ENCODE results near the gene DPH3. TPM values are rescaled to one million over a fixed set of nuclear protein-coding genes. Genes with fewer than 3 reads are reported as not detected.

The DPH3 gene
- polyA plus RNA-seq, 5 donors: 16.3 to 24.8 (median 18.2) TPM

- DNase-seq: no peak
Observed at GRCh38 chr3:16239086-16239770, 25.5 kb downstream of the DPH3 start.

GRCh38 chr3:16236856-16237393 lies 27.8 kb downstream of the DPH3 start:
- peak; percentile 8 to 18 for DNase-seq

GRCh38 chr3:16236030-16236639 lies 28.6 kb downstream of the DPH3 start:
- DNase-seq: no peak

DNA sequence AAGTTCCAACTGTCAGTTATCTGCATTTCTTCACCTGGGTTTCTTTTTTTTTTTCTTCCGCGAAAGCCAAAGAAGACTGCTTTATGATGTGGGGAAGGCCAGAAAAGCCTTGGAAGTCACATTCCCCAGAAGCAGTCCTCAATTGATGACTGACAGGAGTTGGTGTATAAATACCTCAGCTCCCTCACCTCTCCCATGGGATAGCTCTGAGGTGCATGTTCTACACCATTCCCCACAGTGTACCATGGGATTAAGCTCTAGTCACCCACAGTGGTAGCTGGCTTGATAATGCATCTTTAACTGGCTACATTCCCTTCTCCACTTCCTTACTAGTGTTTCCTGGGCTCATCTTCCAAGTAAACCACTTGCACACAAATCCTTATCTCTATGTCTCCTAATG lies 30.5 kb downstream of the DPH3 start:
- DNase-seq: no peak

DNA sequence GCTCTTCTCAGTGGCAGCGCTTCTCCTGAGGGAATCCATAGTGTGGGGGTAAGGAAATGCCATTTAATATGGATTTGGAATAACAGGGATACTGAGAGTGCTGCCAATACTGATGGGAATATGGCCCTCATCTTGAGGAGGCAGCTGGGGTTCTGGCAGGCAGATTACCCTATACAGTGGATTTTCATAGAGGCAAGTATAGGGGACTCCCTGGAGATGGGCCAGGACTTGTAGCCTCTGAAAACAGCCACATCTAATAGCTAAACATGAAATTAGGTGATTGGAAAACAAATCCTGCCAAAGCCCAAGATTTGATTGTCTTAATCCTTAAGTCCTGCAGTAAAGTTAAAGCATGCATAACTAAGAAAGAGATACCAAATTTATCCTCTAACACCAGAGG lies 30.9 kb downstream of the DPH3 start:
- no peak for DNase-seq

GRCh38 chr3:16231983-16232382 lies 32.8 kb downstream of the DPH3 start:
- DNase-seq: no peak

GRCh38 chr3:16229681-16230080 lies 35.1 kb downstream of the DPH3 start:
- DNase-seq: no peak

GRCh38 chr3:16227566-16227965 lies 37.2 kb downstream of the DPH3 start:
- no peak for DNase-seq

- DNase-seq: no peak
Observed at GRCh38 chr3:16224325-16224724, 40.4 kb downstream of the DPH3 start.

GRCh38 chr3:16222547-16222946 lies 42.2 kb downstream of the DPH3 start:
- no peak for DNase-seq

DNA sequence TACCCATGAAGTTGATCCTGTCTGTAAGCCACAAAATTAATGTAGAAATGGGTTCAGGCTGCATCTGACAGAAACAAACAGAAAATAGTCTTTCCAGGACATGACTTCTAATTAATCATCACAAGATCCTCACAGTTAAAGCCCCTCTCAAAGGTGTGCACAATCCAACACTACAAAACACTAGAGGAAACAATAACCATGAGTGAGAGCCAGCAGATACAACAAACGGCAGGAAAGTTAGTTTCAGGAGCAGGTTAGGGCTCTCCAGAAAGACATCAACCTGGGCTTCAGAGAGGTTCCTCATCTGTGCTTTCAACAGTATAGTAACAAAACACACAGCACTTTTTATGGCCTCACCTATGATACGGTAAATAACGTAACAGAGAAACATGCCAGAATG lies 42.8 kb downstream of the DPH3 start:
- DNase-seq: no peak

DNA sequence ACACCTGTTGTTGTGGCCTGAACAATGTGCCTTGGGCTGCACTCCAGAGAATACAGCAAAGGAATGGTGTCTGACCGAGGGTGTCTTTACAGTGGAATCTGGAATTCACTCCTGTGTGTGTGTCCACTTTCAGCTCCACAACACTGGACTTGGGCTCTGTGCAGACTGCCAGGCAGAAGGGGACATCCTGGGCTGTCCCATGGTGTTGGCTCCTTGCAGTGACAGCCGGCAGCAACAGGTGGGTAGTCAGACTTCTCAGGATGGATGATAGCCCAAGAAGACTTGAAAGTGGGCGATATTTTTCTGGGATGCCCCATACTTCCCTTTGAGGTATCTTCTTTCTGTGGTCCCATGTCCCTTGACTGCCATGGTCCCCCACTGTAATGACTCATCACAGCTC lies 45.0 kb downstream of the DPH3 start:
- no peak for DNase-seq

DNA sequence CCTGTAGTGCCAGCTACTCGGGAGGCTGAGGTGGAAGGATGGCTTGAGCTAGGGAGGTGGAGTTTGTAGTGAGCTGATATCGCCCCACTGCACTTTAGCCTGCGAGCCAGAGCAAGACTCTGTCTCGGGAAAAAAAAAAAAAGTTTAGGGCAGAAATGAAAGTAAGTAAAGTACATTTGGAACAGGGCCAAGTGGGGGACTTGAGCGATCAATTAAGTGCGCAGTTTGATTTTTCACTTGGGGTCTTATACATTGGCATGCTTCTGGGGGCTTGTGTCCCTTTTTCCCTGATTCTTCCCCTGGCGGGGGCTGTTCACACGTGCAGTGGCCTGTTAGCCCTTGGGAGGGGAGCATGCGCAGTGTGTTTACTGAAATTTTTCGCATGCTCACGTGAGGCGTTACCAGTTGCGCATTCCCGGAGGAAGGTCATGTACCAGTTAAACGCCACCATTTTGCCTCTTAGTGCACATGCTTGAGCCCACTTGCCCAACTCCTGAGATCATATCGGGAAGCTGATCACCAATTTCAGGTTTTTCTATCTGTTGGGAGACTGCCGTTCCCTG lies 48.3 kb downstream of the DPH3 start:
- no peak for DNase-seq

GRCh38 chr3:16214366-16214765 lies 50.4 kb downstream of the DPH3 start:
- no peak for DNase-seq

- no peak for DNase-seq
Observed at GRCh38 chr3:16211176-16211904, 53.4 kb downstream of the DPH3 start.

Other genes with a start within 250 kb of the DPH3 start
- 1 to 10 TPM in 3 of 5 donors, under 1 TPM in 2; 0.58 to 2.0 (median 1.5) TPM for gene GALNT15, start 90.3 kb downstream of the DPH3 start, polyA plus RNA-seq (ENCODE audit: insufficient read depth in 1 of 5, insufficient read length in 5 of 5, low replicate concordance in 1 of 5)
- 10 to 100 TPM in 4 of 5 donors, 1 to 10 TPM in 1; 9.3 to 14.9 (median 12.7) TPM for gene OXNAD1, start 269 bp upstream of the DPH3 start, polyA plus RNA-seq (ENCODE audit: insufficient read depth in 1 of 5, insufficient read length in 5 of 5, low replicate concordance in 1 of 5)
- gene RFTN1, start 248.8 kb upstream of the DPH3 start, polyA plus RNA-seq (ENCODE audit: insufficient read depth in 1 of 5, insufficient read length in 5 of 5, low replicate concordance in 1 of 5): 10 to 100 TPM; 57.8 to 77.2 (median 65.3) TPM

All from right lung (tissue), 5 donors.